PFSK-1 (cell line): ENCODE data around the gene C1orf21.

Experiments
- POLR2AphosphoS5 ChIP-seq: IDR thresholded peaks from 2 replicates; pipeline ENCODE4 v1.6.1; 2012; ENCODE audit warnings: low read depth, mild to moderate bottlenecking, control low read depth, low read length, moderate library complexity
- REST ChIP-seq, 2 experiments: IDR thresholded peaks; 2 replicates each; pipeline versions ENCODE4 v1.6.1 to v1.8.0; 2011 to 2012; ENCODE audit warnings: low read depth in 2 of 2, low read length in 2 of 2, control low read depth in 1 of 2, inconsistent platforms in 1 of 2, mild to moderate bottlenecking in 1 of 2, moderate library complexity in 1 of 2; ENCODE audit not compliant: insufficient read depth in 1 of 2
- SIN3A ChIP-seq: IDR thresholded peaks from 2 replicates; pipeline ENCODE4 v1.6.1; 2012; ENCODE audit warnings: mild to moderate bottlenecking, low read length, moderate library complexity, borderline replicate concordance; ENCODE audit not compliant: insufficient read depth

GRCh38 chr1:184388971-184389370 is 2.1 kb downstream of the C1orf21 start:
- TF ChIP-seq POLR2AphosphoS5: no peak
- no peak for TF ChIP-seq SIN3A
- no peak for TF ChIP-seq REST (IDR thresholded peaks at IDR 0.05; ENCODE audit: insufficient read depth in 1 of 2, low read depth in 2 of 2, low read length in 2 of 2)
